ENCODE measurements around the gene FITM1. TPM values are rescaled to one million over a fixed set of nuclear protein-coding genes. Genes with fewer than 3 reads are reported as not detected.

FITM1 gene
- total RNA-seq, 1 donor: not detected

DNA sequence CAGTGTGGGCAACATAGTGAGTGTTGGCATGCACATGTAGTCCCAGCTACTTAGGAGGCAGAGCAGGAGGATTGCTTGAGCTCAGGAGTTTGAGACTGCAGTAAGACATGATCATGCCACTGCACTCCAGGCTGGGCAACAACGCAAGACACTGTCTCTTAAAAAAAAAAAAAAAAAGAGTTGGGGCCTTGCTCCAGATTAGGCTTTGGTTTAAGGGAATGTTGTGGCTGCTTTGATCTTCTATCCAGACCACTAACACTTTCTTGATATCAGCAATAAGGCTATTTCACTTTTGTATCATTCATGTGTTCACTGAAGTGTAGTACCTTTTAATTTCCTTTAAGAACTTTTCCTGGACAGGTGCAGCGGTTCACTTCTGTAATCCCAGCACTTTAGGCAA is 2.8 kb upstream of the FITM1 start:
- TF ChIP-seq, protein P1, sequence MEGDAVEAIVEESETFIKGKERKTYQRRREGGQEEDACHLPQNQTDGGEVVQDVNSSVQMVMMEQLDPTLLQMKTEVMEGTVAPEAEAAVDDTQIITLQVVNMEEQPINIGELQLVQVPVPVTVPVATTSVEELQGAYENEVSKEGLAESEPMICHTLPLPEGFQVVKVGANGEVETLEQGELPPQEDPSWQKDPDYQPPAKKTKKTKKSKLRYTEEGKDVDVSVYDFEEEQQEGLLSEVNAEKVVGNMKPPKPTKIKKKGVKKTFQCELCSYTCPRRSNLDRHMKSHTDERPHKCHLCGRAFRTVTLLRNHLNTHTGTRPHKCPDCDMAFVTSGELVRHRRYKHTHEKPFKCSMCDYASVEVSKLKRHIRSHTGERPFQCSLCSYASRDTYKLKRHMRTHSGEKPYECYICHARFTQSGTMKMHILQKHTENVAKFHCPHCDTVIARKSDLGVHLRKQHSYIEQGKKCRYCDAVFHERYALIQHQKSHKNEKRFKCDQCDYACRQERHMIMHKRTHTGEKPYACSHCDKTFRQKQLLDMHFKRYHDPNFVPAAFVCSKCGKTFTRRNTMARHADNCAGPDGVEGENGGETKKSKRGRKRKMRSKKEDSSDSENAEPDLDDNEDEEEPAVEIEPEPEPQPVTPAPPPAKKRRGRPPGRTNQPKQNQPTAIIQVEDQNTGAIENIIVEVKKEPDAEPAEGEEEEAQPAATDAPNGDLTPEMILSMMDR (IDR thresholded peaks at IDR 0.05; ENCODE audit: insufficient read depth, low read depth, low read length): no peak
- no peak overlapping the region for H3K4me3 ChIP-seq (ENCODE audit: low read depth, low read length)
- DNase-seq (ENCODE audit: low read depth): no peak

DNA sequence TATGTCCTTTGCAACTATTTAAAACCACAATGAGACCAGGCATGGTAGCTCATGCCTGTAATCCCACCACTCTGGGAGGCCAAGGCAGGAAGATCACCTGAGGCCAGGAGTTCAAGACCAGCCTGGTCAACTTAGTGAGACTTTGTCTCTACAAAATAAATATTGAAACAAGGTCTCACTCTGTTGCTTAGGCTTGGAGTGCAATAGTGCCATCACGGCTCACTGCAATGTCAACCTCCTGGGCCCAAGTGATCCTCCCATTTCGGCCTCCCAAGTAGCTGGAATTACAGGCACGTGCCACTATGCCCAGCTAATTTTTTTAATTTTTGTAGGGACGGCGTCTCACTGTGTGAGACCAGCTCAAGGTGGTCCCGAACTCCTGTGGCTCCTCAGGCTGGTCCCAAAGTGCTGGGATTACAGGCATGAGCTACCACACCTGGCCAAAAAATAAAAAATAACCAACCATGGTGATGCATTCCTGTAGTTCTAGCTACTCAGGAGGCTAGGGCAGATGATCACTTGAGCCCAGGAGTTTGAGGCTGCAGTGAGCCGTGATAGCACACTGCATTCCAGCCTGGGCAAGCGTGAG is 955 bp upstream of the FITM1 start:
- no peak overlapping the region for H3K4me3 ChIP-seq (ENCODE audit: low read depth, low read length)
- no peak for DNase-seq (ENCODE audit: low read depth)
- TF ChIP-seq, protein P1 (IDR thresholded peaks at IDR 0.05; ENCODE audit: insufficient read depth, low read depth, low read length): no peak

DNA sequence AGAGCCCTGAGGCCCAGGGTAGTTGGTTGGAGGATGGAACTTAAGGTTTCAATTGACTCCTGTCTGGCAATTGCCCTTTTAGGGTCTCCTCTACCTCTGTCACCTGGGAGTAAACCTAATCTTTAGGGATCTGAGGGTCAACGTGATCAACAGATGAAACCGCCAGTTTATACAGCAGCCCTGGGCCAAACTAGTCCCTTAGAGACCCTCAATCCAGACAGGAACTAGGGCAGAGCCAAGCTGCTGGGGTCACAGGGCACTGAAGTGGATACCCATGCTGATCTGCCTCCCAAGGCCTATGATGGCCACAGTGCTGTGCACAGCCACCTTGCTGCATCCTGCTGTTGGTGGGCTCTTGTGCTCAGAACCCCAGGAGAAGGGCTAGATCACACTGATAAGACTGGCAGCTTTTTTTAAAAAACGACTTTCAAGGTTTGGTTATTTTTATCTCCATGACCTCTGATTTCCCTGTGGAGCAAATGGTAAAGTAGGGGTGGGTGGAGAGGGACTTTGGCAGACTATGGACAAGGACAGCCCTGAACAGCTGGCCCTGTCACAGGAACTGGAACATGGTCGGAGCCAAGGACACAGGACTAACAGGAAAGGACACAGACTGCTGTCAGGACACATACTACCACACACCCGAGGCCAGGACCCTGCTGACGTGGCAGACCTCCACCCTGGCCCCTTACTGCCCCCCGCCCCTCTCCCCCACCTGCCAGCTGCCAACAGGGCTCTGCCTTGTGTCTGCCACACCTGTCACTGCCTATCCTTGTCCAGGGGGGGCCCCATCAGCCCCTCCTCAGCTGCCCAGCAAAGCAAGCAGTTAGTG is 474 bp downstream of the FITM1 start:
- no peak overlapping the region for H3K4me3 ChIP-seq (ENCODE audit: low read depth, low read length)
- no peak for DNase-seq (ENCODE audit: low read depth)
- TF ChIP-seq, protein P1 (IDR thresholded peaks at IDR 0.05; ENCODE audit: insufficient read depth, low read depth, low read length): no peak

DNA sequence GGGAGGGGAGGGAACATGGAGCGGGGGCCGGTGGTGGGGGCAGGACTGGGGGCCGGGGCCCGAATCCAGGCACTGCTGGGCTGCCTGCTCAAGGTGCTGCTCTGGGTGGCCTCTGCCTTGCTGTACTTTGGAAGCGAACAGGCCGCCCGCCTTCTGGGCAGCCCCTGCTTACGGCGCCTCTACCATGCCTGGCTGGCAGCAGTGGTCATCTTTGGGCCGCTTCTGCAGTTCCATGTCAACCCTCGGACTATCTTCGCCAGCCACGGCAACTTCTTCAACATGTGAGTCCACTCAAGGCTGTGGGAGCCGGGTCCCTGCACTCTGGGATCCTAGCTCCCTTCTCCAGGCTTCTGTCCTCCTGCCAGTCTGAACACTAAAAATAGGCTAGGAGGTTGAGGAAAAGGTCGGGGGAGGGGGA is 1.1 kb downstream of the FITM1 start:
- TF ChIP-seq, protein P1 (IDR thresholded peaks at IDR 0.05; ENCODE audit: insufficient read depth, low read depth, low read length): no peak
- DNase-seq (ENCODE audit: low read depth): no peak
- H3K4me3 ChIP-seq (ENCODE audit: low read depth, low read length): no peak overlapping the region

DNA sequence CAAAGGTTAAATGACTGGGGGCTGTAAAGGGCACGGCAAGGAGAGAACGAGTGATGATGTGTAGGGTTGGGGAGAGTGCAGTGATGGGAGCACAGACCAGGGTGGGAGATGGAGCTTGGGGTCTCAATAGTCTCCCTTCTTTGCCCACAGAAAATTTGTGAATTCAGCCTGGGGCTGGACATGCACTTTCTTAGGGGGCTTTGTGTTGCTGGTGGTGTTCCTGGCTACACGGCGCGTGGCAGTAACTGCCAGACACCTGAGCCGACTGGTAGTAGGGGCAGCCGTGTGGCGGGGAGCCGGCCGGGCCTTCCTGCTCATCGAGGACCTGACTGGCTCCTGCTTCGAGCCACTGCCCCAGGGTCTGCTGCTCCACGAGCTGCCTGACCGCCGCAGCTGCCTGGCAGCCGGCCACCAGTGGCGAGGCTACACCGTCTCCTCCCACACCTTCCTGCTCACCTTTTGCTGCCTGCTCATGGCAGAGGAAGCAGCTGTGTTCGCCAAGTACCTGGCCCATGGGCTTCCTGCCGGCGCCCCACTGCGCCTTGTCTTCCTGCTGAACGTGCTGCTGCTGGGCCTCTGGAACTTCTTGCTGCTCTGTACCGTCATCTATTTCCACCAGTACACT is 1.7 kb downstream of the FITM1 start:
- DNase-seq (ENCODE audit: low read depth): no peak
- H3K4me3 ChIP-seq (ENCODE audit: low read depth, low read length): no peak overlapping the region
- TF ChIP-seq, protein P1 (IDR thresholded peaks at IDR 0.05; ENCODE audit: insufficient read depth, low read depth, low read length): no peak

DNA sequence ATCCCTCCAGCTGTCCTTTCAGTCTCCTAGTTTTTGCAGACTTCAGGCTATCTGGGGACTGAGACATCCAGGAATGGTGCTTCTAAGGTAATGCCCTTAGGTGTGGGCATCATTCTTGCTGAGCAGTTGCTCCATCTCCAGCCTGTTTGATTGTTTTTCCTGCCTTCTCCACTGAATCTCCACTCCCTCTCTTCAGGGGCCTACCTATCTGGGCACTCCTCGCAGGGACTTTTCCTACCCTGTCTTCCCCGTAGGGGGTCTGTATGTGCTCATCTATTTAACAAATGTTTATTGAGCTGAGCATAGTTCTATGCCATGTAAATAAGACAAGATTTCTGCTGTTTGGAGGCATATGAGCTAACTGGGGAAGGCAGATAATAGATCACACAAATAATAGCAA is 2.5 kb downstream of the FITM1 start:
- no peak for DNase-seq (ENCODE audit: low read depth)
- H3K4me3 ChIP-seq (ENCODE audit: low read depth, low read length): no peak overlapping the region
- TF ChIP-seq, protein P1 (IDR thresholded peaks at IDR 0.05; ENCODE audit: insufficient read depth, low read depth, low read length): no peak
